Mesothelial cell of epicardium (in vitro differentiated cells): ENCODE results near the gene RIPPLY3. TPM values are rescaled to one million over a fixed set of nuclear protein-coding genes. Genes with fewer than 3 reads are reported as not detected.
"Not testable (repeated sequence)": the region's sequence is repeated elsewhere in the genome, so short reads cannot be mapped to it uniquely, and the experiment has no call there.

Source experiments
- DNase-seq, 2 experiments: peaks; one replicate each; pipeline ENCODE4 v3.0.0; 2021; ENCODE audit warnings: low spot score in 2 of 2; ENCODE audit not compliant: unreplicated experiment in 2 of 2
- H3K27ac Mint-ChIP-seq: 2 replicates; pipeline ENCODE4 v1.8.0; 2021; ENCODE audit warnings: mixed read lengths
- H3K27me3 Mint-ChIP-seq: 2 replicates; pipeline ENCODE4 v1.8.0; 2021; ENCODE audit warnings: low read depth, mixed read lengths
- H3K36me3 Mint-ChIP-seq: 2 replicates; pipeline ENCODE4 v1.8.0; 2021; ENCODE audit warnings: mixed read lengths
- H3K4me1 Mint-ChIP-seq: 2 replicates; pipeline ENCODE4 v1.8.0; 2021; ENCODE audit warnings: mixed read lengths
- H3K4me3 Mint-ChIP-seq: 2 replicates; pipeline ENCODE4 v1.8.0; 2021; ENCODE audit warnings: mild to moderate bottlenecking, moderate library complexity, mixed read lengths
- H3K9me3 Mint-ChIP-seq: 2 replicates; pipeline ENCODE4 v1.8.0; 2021; ENCODE audit warnings: mixed read lengths
- CTCF ChIP-seq: fragments of 200-600 bp; sonication (generic); IDR thresholded peaks from one replicate; pipeline ENCODE4 v1.5.0; 2021; ENCODE audit warnings: antibody characterized with exemption; ENCODE audit not compliant: unreplicated experiment
- total RNA-seq: library from RNA; stranded (reverse); gene quantifications from 3 replicates; pipeline ENCODE4 v1.2.1, GENCODE V29; 2021

Gene RIPPLY3
- total RNA-seq, 1 donor from 2014 or later, result 0.54 TPM

- no peaks in the 10 kb centered on the region for H3K27me3 Mint-ChIP-seq
- peaks cover 7% of the 10 kb centered on the region for H3K4me1 Mint-ChIP-seq
- peaks cover 10% of the 10 kb centered on the region for H3K36me3 Mint-ChIP-seq
- peak overlapping the region; percentile 53 for H3K4me3 Mint-ChIP-seq
- DNase-seq, result no peak
- no peaks in the 10 kb centered on the region for H3K9me3 Mint-ChIP-seq
- no peak for TF ChIP-seq CTCF
- no peak overlapping the region for H3K27ac Mint-ChIP-seq
Measured at GRCh38 chr21:36988536-36988935, 18.0 kb upstream of the RIPPLY3 start.

- H3K27me3 Mint-ChIP-seq, H3K4me1 Mint-ChIP-seq, H3K36me3 Mint-ChIP-seq, DNase-seq, H3K9me3 Mint-ChIP-seq: not testable (repeated sequence)
- Mint-ChIP-seq H3K4me3 (peak overlapping the region; percentile 67), H3K27ac (peak overlapping the region; percentile 59)
Measured at GRCh38 chr21:36989199-36989698, 17.3 kb upstream of the RIPPLY3 start.

- Mint-ChIP-seq H3K4me1 (peaks cover 7% of the 10 kb centered on the region), H3K9me3 (no peaks in the 10 kb centered on the region), H3K27ac (peak overlapping the region; percentile 84), H3K36me3 (peaks cover 10% of the 10 kb centered on the region), H3K4me3 (peak overlapping the region; percentile 70), H3K27me3 (no peaks in the 10 kb centered on the region)
- peak; percentile 86 to 88 for DNase-seq
- TF ChIP-seq CTCF, result peak; percentile 81
Measured at GRCh38 chr21:36989699-36990507, 16.6 kb upstream of the RIPPLY3 start.

- peaks cover 9% of the 10 kb centered on the region for H3K36me3 Mint-ChIP-seq
- H3K4me1 Mint-ChIP-seq, result peaks cover 7% of the 10 kb centered on the region
- no peak for TF ChIP-seq CTCF
- H3K9me3 Mint-ChIP-seq, result no peaks in the 10 kb centered on the region
- H3K4me3 Mint-ChIP-seq, result peak overlapping the region; percentile 70
- peak overlapping the region; percentile 84 for H3K27ac Mint-ChIP-seq
- no peaks in the 10 kb centered on the region for H3K27me3 Mint-ChIP-seq
- no peak for DNase-seq
Measured at GRCh38 chr21:36990508-36991205, 15.8 kb upstream of the RIPPLY3 start.

- Mint-ChIP-seq H3K4me3 (no peak overlapping the region), H3K9me3 (no peaks in the 10 kb centered on the region), H3K27ac (no peak overlapping the region), H3K36me3 (no peaks in the 10 kb centered on the region), H3K4me1 (peaks cover 7% of the 10 kb centered on the region), H3K27me3 (no peaks in the 10 kb centered on the region)
- TF ChIP-seq CTCF, result no peak
- no peak for DNase-seq
Measured at GRCh38 chr21:36992671-36993070, 13.8 kb upstream of the RIPPLY3 start.
